Measurements from ENCODE around the gene CHD3. TPM values are rescaled to one million over a fixed set of nuclear protein-coding genes. Genes with fewer than 3 reads are reported as not detected.

The CHD3 gene
- polyA plus RNA-seq, 1 of the 3 experiments (the other 2 are of a cell fraction) = 56.2 TPM

- ChIA-PET POLR2A (no interaction called here), CTCF (interaction anchor here (0.6 to 9.4 kb wide), 39 partner anchors 8 to 164 kb away, joined by 3 to 143 read pairs (median 5); partner anchors contain the start of genes CHD3 and GUCY2D)
- Histone ChIP-seq H3K4me2 (no peak overlapping the region), H3K27me3 (ENCODE audit: insufficient read depth) (no peaks in the 10 kb centered on the region), H3K79me2 (ENCODE audit: insufficient read depth) (no peaks in the 10 kb centered on the region), H4K20me1 (ENCODE audit: insufficient read depth) (no peaks in the 10 kb centered on the region), H3K4me3 (ENCODE audit: low read depth in 2 of 2, low read length in 1 of 2) (no peak overlapping the region), H3K4me1 (ENCODE audit: control insufficient read depth in 1 of 2, insufficient read depth in 2 of 2, low read depth in 1 of 2, low read length in 1 of 2) (no peaks in the 10 kb centered on the region), H3K9me3 (no peaks in the 10 kb centered on the region), H3K36me3 (replicated peaks in 1 of 2; ENCODE audit: control insufficient read depth in 1 of 2, insufficient read depth in 2 of 2, low read length in 1 of 2) (peaks cover 80 to 86% of the 10 kb centered on the region in 2 experiments), H3K27ac (ENCODE audit: low read depth in 2 of 2, low read length in 1 of 2) (no peak overlapping the region; a peak in 1 of 4 replicates), H3K9ac (no peak overlapping the region), H3K9me2 (no peaks in the 10 kb centered on the region), H3F3A (replicated peaks; ENCODE audit: insufficient read depth) (no peaks in the 10 kb centered on the region), H2AFZ (ENCODE audit: low read depth) (no peak overlapping the region)
- DNase-seq = peak; percentile 72
- TF ChIP-seq SMC3 (IDR thresholded peaks at IDR 0.05; ENCODE audit: low read depth, low read length) (peak; percentile 91), RAD21 (IDR thresholded peaks at IDR 0.05; ENCODE audit: low read length) (peak; percentile 92), CHD2 (IDR thresholded peaks at IDR 0.05; ENCODE audit: low read length, partially characterized antibody) (peak; percentile 14), MAX (IDR thresholded peaks at IDR 0.05; ENCODE audit: low read depth) (no peak), RCOR1 (IDR thresholded peaks at IDR 0.05; ENCODE audit: low read length) (no peak), CTCF (IDR thresholded peaks at IDR 0.05) (peak; percentile 70)
- WGBS (ENCODE audit: low lambda C conversion rate) = 66% methylated on average over 6 of the region's 6 CpGs
Measured at GRCh38 chr17:7897773-7898172, 9.2 kb downstream of the CHD3 start.

DNA sequence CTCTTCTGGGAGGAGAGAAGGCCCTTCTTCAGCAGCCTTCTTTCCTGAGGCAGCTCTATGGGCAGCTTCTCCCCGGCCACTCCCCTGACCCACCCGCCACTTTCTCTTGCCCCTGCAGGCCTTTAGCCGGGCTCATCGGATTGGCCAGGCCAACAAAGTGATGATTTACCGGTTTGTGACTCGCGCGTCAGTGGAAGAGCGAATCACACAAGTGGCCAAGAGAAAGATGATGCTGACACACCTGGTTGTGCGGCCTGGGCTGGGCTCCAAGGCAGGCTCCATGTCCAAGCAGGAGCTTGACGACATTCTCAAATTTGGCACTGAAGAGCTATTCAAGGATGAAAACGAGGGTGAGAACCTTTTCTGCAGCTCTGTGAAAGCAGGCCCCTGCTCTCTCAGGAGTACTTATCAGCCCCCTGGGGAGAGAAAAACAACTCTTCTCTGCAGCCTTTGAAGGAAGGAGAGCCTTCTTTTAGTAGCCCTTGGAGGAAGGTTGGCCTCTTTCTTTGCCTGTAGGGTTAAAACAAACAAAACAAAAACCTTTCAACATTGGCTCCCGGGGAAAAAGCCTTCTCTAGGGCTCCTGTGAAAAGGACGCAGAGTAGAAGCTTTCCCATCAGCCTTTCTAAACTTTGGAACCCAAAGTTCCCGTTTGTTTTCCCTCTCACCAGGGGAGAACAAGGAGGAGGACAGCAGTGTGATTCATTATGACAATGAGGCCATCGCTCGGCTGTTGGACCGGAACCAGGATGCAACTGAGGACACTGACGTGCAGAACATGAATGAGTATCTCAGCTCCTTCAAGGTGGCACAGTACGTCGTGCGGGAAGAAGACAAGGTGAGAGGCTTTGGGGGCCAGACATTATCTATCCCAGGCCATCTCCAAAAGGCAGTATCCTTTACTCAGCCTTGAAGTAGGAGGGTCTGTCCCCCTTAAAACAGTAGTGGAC, 14.8 kb downstream of the CHD3 start:
- Histone ChIP-seq H3K4me3 (ENCODE audit: low read depth in 2 of 2, low read length in 1 of 2) (no peak overlapping the region), H3K4me2 (no peak overlapping the region), H3K4me1 (ENCODE audit: control insufficient read depth in 1 of 2, insufficient read depth in 2 of 2, low read depth in 1 of 2, low read length in 1 of 2) (no peaks in the 10 kb centered on the region), H4K20me1 (ENCODE audit: insufficient read depth) (no peaks in the 10 kb centered on the region), H3K9me2 (no peaks in the 10 kb centered on the region), H3K79me2 (ENCODE audit: insufficient read depth) (no peaks in the 10 kb centered on the region), H3K9ac (no peak overlapping the region), H3K36me3 (replicated peaks in 1 of 2; ENCODE audit: control insufficient read depth in 1 of 2, insufficient read depth in 2 of 2, low read length in 1 of 2) (peaks cover 62 to 95% of the 10 kb centered on the region in 2 experiments), H3F3A (replicated peaks; ENCODE audit: insufficient read depth) (no peaks in the 10 kb centered on the region), H2AFZ (ENCODE audit: low read depth) (no peak overlapping the region), H3K27me3 (ENCODE audit: insufficient read depth) (no peaks in the 10 kb centered on the region), H3K9me3 (no peaks in the 10 kb centered on the region), H3K27ac (ENCODE audit: low read depth in 2 of 2, low read length in 1 of 2) (no peak overlapping the region)
- DNase-seq = no peak
- WGBS (ENCODE audit: low lambda C conversion rate) = 92% methylated on average over 22 of the region's 22 CpGs
- POLR2A ChIA-PET = interaction anchor here (1.1 kb wide), 1 partner anchor 41 kb away, joined by 3 read pairs; no protein-coding TSS in a partner anchor
- CTCF ChIA-PET = interaction anchor here (0.8 to 9.4 kb wide), 8 partner anchors 9 to 216 kb away, joined by 3 to 143 read pairs (median 5); partner anchors contain the start of gene RNF227
- TF ChIP-seq RAD21 (IDR thresholded peaks at IDR 0.05; ENCODE audit: low read length) (no peak), FOXJ3 (CRISPR knock-in tag; IDR thresholded peaks at IDR 0.05) (no peak), REST (IDR thresholded peaks at IDR 0.05; ENCODE audit: low read depth, low read length) (no peak), PBX3 (IDR thresholded peaks at IDR 0.05) (no peak), TEAD4 (IDR thresholded peaks at IDR 0.05; ENCODE audit: borderline replicate concordance, insufficient read depth) (no peak), SIN3A (IDR thresholded peaks at IDR 0.05; ENCODE audit: borderline replicate concordance, low read depth, low read length) (no peak), GATA2 (CRISPR knock-in tag; IDR thresholded peaks at IDR 0.05) (no peak), MAX (IDR thresholded peaks at IDR 0.05; ENCODE audit: low read depth) (no peak), FOSL2 (IDR thresholded peaks at IDR 0.05; ENCODE audit: borderline replicate concordance, low read depth) (no peak), FOXM1 (IDR thresholded peaks at IDR 0.05; ENCODE audit: low read depth) (no peak), NFIC (IDR thresholded peaks at IDR 0.05; ENCODE audit: borderline replicate concordance) (no peak), TAF1 (IDR thresholded peaks at IDR 0.05; ENCODE audit: borderline replicate concordance, low read depth, low read length) (no peak)

Data from SK-N-SH (cell line).